ENCODE results near the gene ZBTB17. TPM values are rescaled to one million over a fixed set of nuclear protein-coding genes. Genes with fewer than 3 reads are reported as not detected.

The ZBTB17 gene
- total and polyA plus RNA-seq, 9 of the 15 experiments (the other 6 are each of a cell fraction or from before 2014, with no cell fraction given): 1.1 to 53.4 (median 29.6) TPM

DNA sequence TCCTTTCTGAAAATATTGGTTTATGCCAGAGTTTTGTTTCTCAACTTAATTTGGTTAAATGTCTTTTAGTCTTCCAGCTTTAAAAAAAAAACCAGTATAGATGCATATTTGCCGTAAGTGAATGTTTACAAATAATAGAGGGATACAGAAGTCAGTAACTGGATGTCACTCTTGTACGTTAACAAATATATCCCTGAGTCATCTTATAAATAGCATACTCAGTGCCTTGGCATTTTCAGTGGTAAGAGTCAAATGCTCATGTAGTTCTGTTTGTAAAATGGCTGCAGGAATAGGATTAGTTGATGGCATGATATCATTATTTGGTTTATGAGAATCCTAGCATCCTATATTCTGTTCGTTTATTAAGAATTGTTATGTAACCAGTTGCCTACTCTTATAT, 73.0 kb downstream of the ZBTB17 start (continued):
- TF ChIP-seq XRCC5 (IDR thresholded peaks at IDR 0.05; ENCODE audit: low read depth, low read length) (no peak), ZFP36 (IDR thresholded peaks at IDR 0.05; ENCODE audit: low read depth, low read length, partially characterized antibody) (no peak), FOXM1 (IDR thresholded peaks at IDR 0.05; ENCODE audit: low read depth) (no peak), FOXM1 (CRISPR knock-in tag; IDR thresholded peaks at IDR 0.05; ENCODE audit: low read depth) (no peak), MAFG (tag; conservative IDR thresholded peaks at IDR 0.05) (peak; percentile 65), ZNF197 (CRISPR knock-in tag; IDR thresholded peaks at IDR 0.05; ENCODE audit: low read depth) (no peak)
- TF ChIP-seq, protein P1, sequence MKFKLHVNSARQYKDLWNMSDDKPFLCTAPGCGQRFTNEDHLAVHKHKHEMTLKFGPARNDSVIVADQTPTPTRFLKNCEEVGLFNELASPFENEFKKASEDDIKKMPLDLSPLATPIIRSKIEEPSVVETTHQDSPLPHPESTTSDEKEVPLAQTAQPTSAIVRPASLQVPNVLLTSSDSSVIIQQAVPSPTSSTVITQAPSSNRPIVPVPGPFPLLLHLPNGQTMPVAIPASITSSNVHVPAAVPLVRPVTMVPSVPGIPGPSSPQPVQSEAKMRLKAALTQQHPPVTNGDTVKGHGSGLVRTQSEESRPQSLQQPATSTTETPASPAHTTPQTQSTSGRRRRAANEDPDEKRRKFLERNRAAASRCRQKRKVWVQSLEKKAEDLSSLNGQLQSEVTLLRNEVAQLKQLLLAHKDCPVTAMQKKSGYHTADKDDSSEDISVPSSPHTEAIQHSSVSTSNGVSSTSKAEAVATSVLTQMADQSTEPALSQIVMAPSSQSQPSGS (CRISPR knock-in tag; IDR thresholded peaks at IDR 0.05): no peak

DNA sequence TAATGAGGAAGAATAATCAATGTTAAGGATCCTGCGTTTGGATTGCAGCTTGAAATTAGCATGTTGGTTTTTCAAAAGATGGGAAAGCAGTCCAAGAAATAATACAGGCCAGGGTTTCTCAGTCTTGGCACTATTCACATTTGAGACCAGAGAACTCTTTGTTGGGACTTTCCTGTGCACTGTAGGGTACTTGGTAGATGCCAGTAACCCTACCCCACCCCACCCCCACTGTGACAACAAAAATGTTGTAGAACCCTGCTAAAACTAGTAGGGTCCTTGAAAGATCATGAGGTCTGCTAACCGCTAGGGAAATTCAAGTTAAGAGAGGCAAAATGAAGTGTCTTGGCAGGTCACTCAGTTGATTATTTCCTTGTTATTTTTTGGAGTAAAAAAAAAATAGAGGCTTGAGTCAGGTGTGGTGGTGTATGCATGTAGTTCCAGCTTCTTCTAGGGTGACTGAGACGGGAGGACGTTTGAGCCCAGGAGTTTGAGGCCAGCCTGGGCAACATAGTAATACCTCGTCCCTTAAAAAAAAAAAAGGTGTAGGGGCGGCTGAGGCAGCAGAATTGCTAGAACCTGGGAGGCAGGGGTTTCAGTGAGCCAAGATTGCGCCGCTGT, 75.1 kb downstream of the ZBTB17 start:
- Histone ChIP-seq H2AFZ (ENCODE audit: low read depth, low read length) (no peak overlapping the region), H3K36me3 (ENCODE audit: control insufficient read depth, insufficient read depth, low read length) (peaks cover 39% of the 10 kb centered on the region), H4K20me1 (replicated peaks; ENCODE audit: control insufficient read depth, insufficient read depth, low read length) (peaks cover 8% of the 10 kb centered on the region), H3K79me2 (ENCODE audit: control insufficient read depth, insufficient read depth, low read length) (peaks cover 100% of the 10 kb centered on the region), H3K9ac (ENCODE audit: insufficient read depth in 1 of 2, low read depth in 2 of 2, low read length in 2 of 2) (no peak overlapping the region), H3K4me2 (ENCODE audit: insufficient read depth, low read length) (no peak overlapping the region), H3K4me1 (replicated peaks in 1 of 2; ENCODE audit: control insufficient read depth in 2 of 2, insufficient read depth in 2 of 2, low read length in 2 of 2) (peaks cover 6 to 10% of the 10 kb centered on the region in 2 experiments), H3K4me3 (no peak overlapping the region), H3K27ac (ENCODE audit: extremely low read depth, low read depth, low read length) (peak overlapping the region; percentile 16; the same call in 1 of the 3 replicates), H3K9me3 (replicated peaks; ENCODE audit: control insufficient read depth, insufficient read depth, low read depth, low read length) (no peaks in the 10 kb centered on the region), H3K9me1 (ENCODE audit: control insufficient read depth, insufficient read depth, low read length) (peaks cover 5% of the 10 kb centered on the region), H3K27me3 (ENCODE audit: control insufficient read depth in 2 of 2, insufficient read depth in 2 of 2, low read length in 2 of 2) (no peaks in the 10 kb centered on the region)
- BruUV-seq (replicated peaks): no TSS peak
- FAIRE-seq (no peak), DNase-seq (ENCODE audit: extremely low read depth in 1 of 4, low spot score in 3 of 4) (no peak), ATAC-seq (no peak)
- intact Hi-C loops (cut with micrococcal nuclease) (no loop called here), in situ Hi-C loops (cut with MboI) (no loop called here)
- ChIA-PET POLR2A (interaction anchor here (0.6 to 0.9 kb wide), 3 partner anchors 52 to 60 kb away, joined by 3 to 4 read pairs (median 4); no protein-coding TSS in a partner anchor), CTCF (ENCODE audit: low intra/inter-chr PET ratio) (no interaction called here)
- 75% methylated on average over 8 of the region's 8 CpGs for WGBS (ENCODE audit: insufficient coverage, low coverage, missing lambda C conversion rate)
- TF ChIP-seq ZNF79 (CRISPR knock-in tag; IDR thresholded peaks at IDR 0.05; ENCODE audit: low read depth): no peak
- TF ChIP-seq, protein P2, sequence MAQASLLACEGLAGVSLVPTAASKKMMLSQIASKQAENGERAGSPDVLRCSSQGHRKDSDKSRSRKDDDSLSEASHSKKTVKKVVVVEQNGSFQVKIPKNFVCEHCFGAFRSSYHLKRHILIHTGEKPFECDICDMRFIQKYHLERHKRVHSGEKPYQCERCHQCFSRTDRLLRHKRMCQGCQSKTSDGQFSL (CRISPR knock-in tag; IDR thresholded peaks at IDR 0.05): no peak
- TF ChIP-seq, protein P2 (tag; IDR thresholded peaks at IDR 0.05): 0 out of 4 replicates have a peak, but pooled peaks of 1 of the 2 experiments have one; percentile 15

Measured in K562 (cell line).